SH-SY5Y (cell line): ENCODE results near the gene KLF13.

ENCODE experiments used
- GATA2 ChIP-seq: IDR thresholded peaks from 2 replicates; pipeline ENCODE4 v1.6.1; 2011; ENCODE audit warnings: mild to moderate bottlenecking, low read depth, low read length
- GATA3 ChIP-seq: IDR thresholded peaks from 2 replicates; pipeline ENCODE4 v1.6.1; 2011; ENCODE audit warnings: low read depth, mild to moderate bottlenecking, low read length, moderate library complexity

DNA sequence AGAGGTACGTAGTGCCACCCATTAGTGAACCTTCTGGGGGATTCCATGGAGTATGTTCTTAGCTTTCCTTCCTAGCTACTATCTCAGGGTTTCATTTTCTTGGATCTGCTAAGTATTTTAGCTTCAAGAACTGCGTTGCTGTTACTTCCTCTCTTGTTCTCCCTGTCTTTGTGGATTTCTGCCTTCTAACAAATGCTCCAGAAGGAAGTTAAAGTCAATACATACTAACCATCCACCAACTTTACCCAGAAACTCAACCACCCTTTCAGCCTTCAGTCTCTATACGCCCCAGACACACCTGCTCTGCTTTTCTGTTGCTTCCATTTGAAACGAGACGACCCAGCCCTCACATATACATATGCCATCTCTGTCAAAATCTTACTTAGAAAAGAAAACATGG, 2.4 kb upstream of the KLF13 start:
- no peak for TF ChIP-seq GATA2
- no peak for TF ChIP-seq GATA3
